GM15510 (cell line): ENCODE measurements around the gene ACACA.

Experiments
- POLR2A ChIP-seq: IDR thresholded peaks from 3 replicates; pipeline ENCODE4 v1.6.1; 2011; ENCODE audit warnings: borderline replicate concordance; ENCODE audit not compliant: insufficient read length; ENCODE audit errors: extremely low read depth

Gene ACACA

GRCh38 chr17:37064956-37065355, 341.7 kb downstream of the ACACA start:
- TF ChIP-seq POLR2A = no peak

GRCh38 chr17:37064206-37064605, 342.4 kb downstream of the ACACA start:
- no peak for TF ChIP-seq POLR2A

GRCh38 chr17:37062021-37062420, 344.6 kb downstream of the ACACA start:
- no peak for TF ChIP-seq POLR2A

- no peak for TF ChIP-seq POLR2A
These were observed 345.7 kb downstream of the ACACA start for GRCh38 chr17:37060928-37061327.

- no peak for TF ChIP-seq POLR2A
These were observed 346.5 kb downstream of the ACACA start for GRCh38 chr17:37060094-37060493.

GRCh38 chr17:37059493-37059892, 347.1 kb downstream of the ACACA start:
- TF ChIP-seq POLR2A = no peak

GRCh38 chr17:37056622-37057021, 350.0 kb downstream of the ACACA start:
- no peak for TF ChIP-seq POLR2A

GRCh38 chr17:37054894-37055293, 351.7 kb downstream of the ACACA start:
- TF ChIP-seq POLR2A = no peak

- TF ChIP-seq POLR2A = no peak
These were observed 354.2 kb downstream of the ACACA start for GRCh38 chr17:37052450-37052849.

GRCh38 chr17:37051833-37052232, 354.8 kb downstream of the ACACA start:
- TF ChIP-seq POLR2A = no peak

GRCh38 chr17:37051381-37051780, 355.3 kb downstream of the ACACA start:
- TF ChIP-seq POLR2A = no peak

GRCh38 chr17:37050920-37051319, 355.7 kb downstream of the ACACA start:
- TF ChIP-seq POLR2A = no peak

GRCh38 chr17:37048811-37049210, 357.8 kb downstream of the ACACA start:
- TF ChIP-seq POLR2A = no peak

- no peak for TF ChIP-seq POLR2A
These were observed 359.0 kb downstream of the ACACA start for GRCh38 chr17:37047631-37048104.

GRCh38 chr17:37045351-37045922, 361.2 kb downstream of the ACACA start:
- no peak for TF ChIP-seq POLR2A

- no peak for TF ChIP-seq POLR2A
These were observed 363.4 kb downstream of the ACACA start for GRCh38 chr17:37043201-37043600.

GRCh38 chr17:37041932-37042331, 364.7 kb downstream of the ACACA start:
- no peak for TF ChIP-seq POLR2A
